Smooth muscle cell (in vitro differentiated cells): ENCODE results near the gene ZNF785. TPM values are rescaled to one million over a fixed set of nuclear protein-coding genes. Genes with fewer than 3 reads are reported as not detected.
A peak's percentile ranks its signal among the peaks of the same experiment; 100 is the strongest.

Experiments used
- DNase-seq: peaks from one replicate; lab custom pipeline; 2025; ENCODE audit not compliant: unreplicated experiment; lab: John Stamatoyannopoulos, UW
- H2AFZ ChIP-seq: fragments of 200-600 bp; sonication (generic); 2 replicates; pipeline ENCODE4 v1.6.0; 2016; ENCODE audit warnings: antibody characterized with exemption, low read depth, mild to moderate bottlenecking
- H3F3A ChIP-seq: fragments of 200-600 bp; sonication (generic); 2 replicates; pipeline ENCODE4 v1.6.0; 2017; ENCODE audit warnings: antibody characterized with exemption, low read depth
- H3K27ac ChIP-seq: fragments of 200-600 bp; sonication (generic); 2 replicates; pipeline ENCODE4 v1.5.1; 2016; ENCODE audit warnings: low read depth, mild to moderate bottlenecking
- H3K27me3 ChIP-seq: fragments of 200-600 bp; sonication (generic); 2 replicates; pipeline ENCODE4 v1.6.1; 2016; ENCODE audit warnings: low read depth, mild to moderate bottlenecking
- H3K36me3 ChIP-seq: fragments of 200-600 bp; sonication (generic); 2 replicates; pipeline ENCODE4 v1.5.1; 2016; ENCODE audit warnings: low read depth
- H3K4me1 ChIP-seq: fragments of 200-600 bp; sonication (generic); 2 replicates; pipeline ENCODE4 v1.5.1; 2016; ENCODE audit warnings: low read depth
- H3K4me2 ChIP-seq: fragments of 200-600 bp; sonication (generic); 2 replicates; pipeline ENCODE4 v1.6.0; 2016; ENCODE audit warnings: mild to moderate bottlenecking
- H3K4me3 ChIP-seq: fragments of 200-600 bp; sonication (generic); 2 replicates; pipeline ENCODE4 v1.5.1; 2016; ENCODE audit warnings: mild to moderate bottlenecking
- H3K79me2 ChIP-seq: fragments of 200-600 bp; sonication (generic); 2 replicates; pipeline ENCODE4 v1.6.0; 2016; ENCODE audit warnings: low read depth, mild to moderate bottlenecking
- H3K9ac ChIP-seq: fragments of 200-600 bp; sonication (generic); 2 replicates; pipeline ENCODE4 v1.6.0; 2016; ENCODE audit warnings: low read depth
- H3K9me3 ChIP-seq: fragments of 200-600 bp; sonication (generic); replicated peaks from 2 replicates; pipeline ENCODE4 v1.5.1; 2016; ENCODE audit warnings: low read depth
- H4K20me1 ChIP-seq: fragments of 200-600 bp; sonication (generic); 2 replicates; pipeline ENCODE4 v1.6.0; 2016; ENCODE audit warnings: low read depth
- CTCF ChIP-seq: fragments of 200-600 bp; sonication (generic); IDR thresholded peaks from 2 replicates; pipeline ENCODE4 v1.5.1; 2017; ENCODE audit warnings: borderline replicate concordance, mild to moderate bottlenecking, antibody characterized with exemption; ENCODE audit not compliant: insufficient read depth, poor library complexity, severe bottlenecking
- WGBS: methylation state at CpG from one replicate; pipeline ENCODE4 v1.1.7; 2016; ENCODE audit warnings: low lambda C conversion rate; 5-methylcytosine and 5-hydroxymethylcytosine counted together
- polyA plus RNA-seq: library from polyadenylated mRNA; unstranded; fragments of >200 nt; fragmentation: Nextera tagmentation; extraction: Ambion mirVana; gene quantifications from 2 replicates; pipeline ENCODE4 v1.2.1, GENCODE V29; 2016
- total RNA-seq: library from RNA; depleted of rRNA; stranded (reverse); fragments of >200 nt; gene quantifications from 2 replicates; pipeline ENCODE4 v1.2.3, GENCODE V29; 2014

Gene ZNF785
- total and polyA plus RNA-seq, 2 experiments from 2014 or later = 6.8 to 12.9 TPM

GRCh38 chr16:30571445-30572322 lies 13.8 kb downstream of the ZNF785 start, which contains the start of gene ZNF688:
Gene ZNF688, minus strand, starts transcription at chr16:30571714. Its CDS starts 85 bp downstream, at chr16:30571629.
- peak within 1 kb of the TSS; percentile 53 for H2AFZ ChIP-seq
- H3K9me3 ChIP-seq = no peaks in the 10 kb centered on the region
- no peaks in the 10 kb centered on the region for H3K79me2 ChIP-seq
- no peaks in the 10 kb centered on the region for H4K20me1 ChIP-seq
- 1% methylated on average over 59 of the region's 67 CpGs for WGBS
- H3F3A ChIP-seq = peaks cover 6% of the 10 kb centered on the region
- no peak for TF ChIP-seq CTCF
- peak within 1 kb of the TSS; percentile 35 for H3K27ac ChIP-seq
- peaks cover 13% of the 10 kb centered on the region for H3K4me1 ChIP-seq
- peak within 1 kb of the TSS; percentile 58 for H3K9ac ChIP-seq
- peak within 1 kb of the TSS; percentile 63 for H3K4me3 ChIP-seq
- H3K36me3 ChIP-seq = no peaks in the 10 kb centered on the region
- DNase-seq = peak; percentile 66
- H3K27me3 ChIP-seq = no peaks in the 10 kb centered on the region
- peak within 1 kb of the TSS; percentile 91 for H3K4me2 ChIP-seq

- Histone ChIP-seq H3K4me2 (peak overlapping the region; percentile 91), H3K4me3 (peak overlapping the region; percentile 63), H3K27me3 (no peaks in the 10 kb centered on the region), H3K79me2 (no peaks in the 10 kb centered on the region), H4K20me1 (no peaks in the 10 kb centered on the region), H3K9ac (peak overlapping the region; percentile 58), H3K4me1 (peaks cover 13% of the 10 kb centered on the region), H3K36me3 (no peaks in the 10 kb centered on the region), H2AFZ (peak overlapping the region; percentile 53), H3K9me3 (no peaks in the 10 kb centered on the region), H3F3A (peaks cover 6% of the 10 kb centered on the region), H3K27ac (peak overlapping the region; percentile 35)
- WGBS = 23% methylated on average over 22 of the region's 22 CpGs
- no peak for DNase-seq
- no peak for TF ChIP-seq CTCF
Observed at GRCh38 chr16:30570636-30571444, 14.7 kb downstream of the ZNF785 start.

- 96% methylated on average over 38 of the region's 44 CpGs for WGBS
- peak overlapping the region; percentile 91 for H3K4me2 ChIP-seq
- no peak overlapping the region for H3K27ac ChIP-seq
Observed at GRCh38 chr16:30569746-30570635, 15.5 kb downstream of the ZNF785 start.

More at GRCh38 chr16:30569746-30570635, 15.5 kb downstream of the ZNF785 start:
- Histone ChIP-seq H3K9me3 (no peaks in the 10 kb centered on the region), H3K79me2 (no peaks in the 10 kb centered on the region), H3K4me1 (peaks cover 13% of the 10 kb centered on the region), H3K4me3 (peak overlapping the region; percentile 63), H2AFZ (no peak overlapping the region), H3K27me3 (no peaks in the 10 kb centered on the region), H3K9ac (no peak overlapping the region), H4K20me1 (no peaks in the 10 kb centered on the region), H3F3A (peaks cover 6% of the 10 kb centered on the region), H3K36me3 (no peaks in the 10 kb centered on the region)
- no peak for DNase-seq
- TF ChIP-seq CTCF = no peak
